Measurements from ENCODE around the gene MRPL51. TPM values are rescaled to one million over a fixed set of nuclear protein-coding genes. Genes with fewer than 3 reads are reported as not detected.

Gene MRPL51
- total RNA-seq, 1 experiment from 2014 or later, result 456 TPM

DNA sequence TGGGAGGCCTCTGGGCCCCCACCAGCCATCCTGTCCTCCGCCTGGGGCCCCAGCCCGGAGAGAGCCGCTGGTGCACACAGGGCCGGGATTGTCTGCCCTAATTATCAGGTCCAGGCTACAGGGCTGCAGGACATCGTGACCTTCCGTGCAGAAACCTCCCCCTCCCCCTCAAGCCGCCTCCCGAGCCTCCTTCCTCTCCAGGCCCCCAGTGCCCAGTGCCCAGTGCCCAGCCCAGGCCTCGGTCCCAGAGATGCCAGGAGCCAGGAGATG is 40.5 kb upstream of the MRPL51 start:
- H2AFZ ChIP-seq, result peak overlapping the region; percentile 77
- peak overlapping the region; percentile 83 for H3K27ac ChIP-seq
- peaks cover 53% of the 10 kb centered on the region for H3K36me3 ChIP-seq (ENCODE audit: low read depth)
- H3K79me2 ChIP-seq (ENCODE audit: low read depth), result peaks cover 67% of the 10 kb centered on the region
- no peaks in the 10 kb centered on the region for H3K27me3 ChIP-seq (ENCODE audit: insufficient read depth, low read depth)
- H3K4me3 ChIP-seq, result peak overlapping the region; percentile 97
- intact Hi-C loops (cut with micrococcal nuclease; ENCODE audit: unreplicated experiment), result loop anchor here (1.0 to 10.0 kb wide), 6 partner anchors 79 to 549 kb away; no protein-coding TSS in a partner anchor
- H4K20me1 ChIP-seq (ENCODE audit: insufficient read depth), result peaks cover 39% of the 10 kb centered on the region
- H3K9me3 ChIP-seq (ENCODE audit: insufficient read depth, low read depth), result no peaks in the 10 kb centered on the region
- H3K9me2 ChIP-seq (ENCODE audit: insufficient read depth), result no peaks in the 10 kb centered on the region
- POLR2A ChIA-PET (ENCODE audit: unreplicated experiment), result interaction anchor here (0.5 to 1.1 kb wide), 35 partner anchors 8 to 836 kb away, joined by 3 to 58 read pairs (median 12); partner anchors contain the start of genes LTBR, NOP2 and ZNF384
- no peak for DNase-seq
- CTCF ChIA-PET, result interaction anchor here (0.6 to 0.9 kb wide), 2 partner anchors 33 to 157 kb away, joined by 4 to 19 read pairs; no protein-coding TSS in a partner anchor
- H3F3A ChIP-seq (ENCODE audit: insufficient read depth, low read depth), result peaks cover 92% of the 10 kb centered on the region
- BruUV-seq (replicated peaks), result no TSS peak
- H3K4me1 ChIP-seq (replicated peaks; ENCODE audit: insufficient read depth), result peaks cover 59% of the 10 kb centered on the region
- TF ChIP-seq, protein P1, sequence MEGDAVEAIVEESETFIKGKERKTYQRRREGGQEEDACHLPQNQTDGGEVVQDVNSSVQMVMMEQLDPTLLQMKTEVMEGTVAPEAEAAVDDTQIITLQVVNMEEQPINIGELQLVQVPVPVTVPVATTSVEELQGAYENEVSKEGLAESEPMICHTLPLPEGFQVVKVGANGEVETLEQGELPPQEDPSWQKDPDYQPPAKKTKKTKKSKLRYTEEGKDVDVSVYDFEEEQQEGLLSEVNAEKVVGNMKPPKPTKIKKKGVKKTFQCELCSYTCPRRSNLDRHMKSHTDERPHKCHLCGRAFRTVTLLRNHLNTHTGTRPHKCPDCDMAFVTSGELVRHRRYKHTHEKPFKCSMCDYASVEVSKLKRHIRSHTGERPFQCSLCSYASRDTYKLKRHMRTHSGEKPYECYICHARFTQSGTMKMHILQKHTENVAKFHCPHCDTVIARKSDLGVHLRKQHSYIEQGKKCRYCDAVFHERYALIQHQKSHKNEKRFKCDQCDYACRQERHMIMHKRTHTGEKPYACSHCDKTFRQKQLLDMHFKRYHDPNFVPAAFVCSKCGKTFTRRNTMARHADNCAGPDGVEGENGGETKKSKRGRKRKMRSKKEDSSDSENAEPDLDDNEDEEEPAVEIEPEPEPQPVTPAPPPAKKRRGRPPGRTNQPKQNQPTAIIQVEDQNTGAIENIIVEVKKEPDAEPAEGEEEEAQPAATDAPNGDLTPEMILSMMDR (conservative IDR thresholded peaks at IDR 0.05), result no peak
- TF ChIP-seq EZH2 (IDR thresholded peaks at IDR 0.05; ENCODE audit: low read depth), result no peak
- H3K4me2 ChIP-seq, result peak overlapping the region; percentile 96

DNA sequence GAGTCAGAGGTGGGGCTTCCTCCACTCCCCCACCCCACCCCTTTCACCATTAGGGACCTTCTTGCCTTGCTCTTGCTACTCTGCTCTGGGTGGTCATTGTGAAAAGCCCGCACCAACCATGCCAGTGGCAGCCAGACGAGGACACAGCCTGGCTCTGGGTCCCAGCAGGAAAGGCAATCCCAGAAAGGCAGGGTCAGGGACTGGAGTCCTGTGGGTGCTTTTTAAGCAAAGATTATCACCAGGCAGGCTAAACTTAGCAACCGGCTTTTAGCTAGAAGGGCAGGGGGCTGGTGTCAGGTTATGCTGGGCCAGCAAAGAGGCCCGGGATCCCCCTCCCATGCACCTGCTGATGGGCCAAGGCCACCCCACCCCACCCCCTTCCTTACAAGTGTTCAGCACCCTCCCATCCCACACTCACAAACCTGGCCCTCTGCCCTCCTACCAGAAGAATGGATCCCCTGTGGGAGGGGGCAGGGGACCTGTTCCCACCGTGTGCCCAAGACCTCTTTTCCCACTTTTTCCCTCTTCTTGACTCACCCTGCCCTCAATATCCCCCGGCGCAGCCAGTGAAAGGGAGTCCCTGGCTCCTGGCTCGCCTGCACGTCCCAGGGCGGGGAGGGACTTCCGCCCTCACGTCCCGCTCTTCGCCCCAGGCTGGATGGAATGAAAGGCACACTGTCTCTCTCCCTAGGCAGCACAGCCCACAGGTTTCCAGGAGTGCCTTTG is 40.0 kb upstream of the MRPL51 start:
- Histone ChIP-seq H3K36me3 (ENCODE audit: low read depth) (peaks cover 52% of the 10 kb centered on the region), H3K4me2 (peak overlapping the region; percentile 96), H3F3A (ENCODE audit: insufficient read depth, low read depth) (peaks cover 92% of the 10 kb centered on the region), H3K27me3 (ENCODE audit: insufficient read depth, low read depth) (no peaks in the 10 kb centered on the region), H2AFZ (peak overlapping the region; percentile 77), H4K20me1 (ENCODE audit: insufficient read depth) (peaks cover 34% of the 10 kb centered on the region), H3K9me3 (ENCODE audit: insufficient read depth, low read depth) (no peaks in the 10 kb centered on the region), H3K4me3 (peak overlapping the region; percentile 97), H3K79me2 (ENCODE audit: low read depth) (peaks cover 67% of the 10 kb centered on the region), H3K9me2 (ENCODE audit: insufficient read depth) (no peaks in the 10 kb centered on the region), H3K27ac (peak overlapping the region; percentile 83), H3K4me1 (replicated peaks; ENCODE audit: insufficient read depth) (peaks cover 64% of the 10 kb centered on the region)
- BruUV-seq (replicated peaks), result no TSS peak
- intact Hi-C loops (cut with micrococcal nuclease; ENCODE audit: unreplicated experiment), result loop anchor here (1.0 to 10.0 kb wide), 9 partner anchors 7 to 548 kb away; partner anchors contain the start of gene MRPL51
- TF ChIP-seq, protein P1 (conservative IDR thresholded peaks at IDR 0.05), result no peak
- no peak for TF ChIP-seq EZH2 (IDR thresholded peaks at IDR 0.05; ENCODE audit: low read depth)
- POLR2A ChIA-PET (ENCODE audit: unreplicated experiment), result interaction anchor here (0.5 to 1.6 kb wide), 18 partner anchors 62 to 536 kb away, joined by 3 to 18 read pairs (median 4); partner anchors contain the start of genes LTBR, PTMS, VAMP1 and ZNF384
- CTCF ChIA-PET, result interaction anchor here (0.6 to 1.0 kb wide), 3 partner anchors 72 to 544 kb away, joined by 3 read pairs; no protein-coding TSS in a partner anchor
- peak; percentile 78 to 87 for DNase-seq

DNA sequence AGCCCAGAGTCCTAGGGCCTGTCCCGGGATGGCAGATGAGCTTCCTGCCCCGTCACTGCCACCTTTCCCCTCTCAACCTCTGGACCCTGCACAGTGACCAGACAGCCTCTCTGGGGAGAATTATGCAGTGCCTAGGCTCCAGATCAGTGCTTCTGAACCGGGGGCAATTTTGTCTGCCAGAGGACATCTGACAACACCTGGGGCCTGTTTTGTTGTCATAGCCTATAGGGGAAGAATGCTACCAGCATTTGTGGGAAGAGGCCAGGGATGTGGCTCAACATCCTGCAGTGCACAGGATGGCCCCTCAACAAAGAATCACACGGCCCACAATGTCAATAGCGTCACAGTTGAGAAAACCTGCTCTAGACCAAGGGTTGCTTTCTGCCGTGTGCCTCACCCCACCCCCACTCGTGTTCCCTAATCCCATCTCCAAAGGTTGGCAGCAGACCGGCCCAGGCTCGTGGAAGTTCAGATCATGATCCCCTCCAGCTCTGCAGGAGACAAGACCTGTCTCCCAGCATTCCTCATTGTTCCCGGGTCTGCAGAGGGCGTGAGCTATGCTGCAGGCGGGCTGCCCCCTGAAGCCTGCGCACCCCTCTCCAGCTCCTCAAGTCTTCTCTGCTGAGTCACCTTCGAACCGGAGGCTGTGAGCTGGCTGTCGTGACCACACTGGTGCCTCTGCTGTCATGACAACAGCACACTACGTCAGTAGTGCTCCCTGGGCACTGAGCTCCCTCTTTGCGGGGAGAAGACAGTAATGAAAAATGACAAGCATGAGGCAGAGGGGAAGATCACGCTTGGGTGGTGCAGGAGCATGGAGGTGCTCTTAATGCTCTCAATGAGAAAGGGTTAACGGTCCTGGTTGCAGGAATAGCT is 39.2 kb upstream of the MRPL51 start:
- H3K9me2 ChIP-seq (ENCODE audit: insufficient read depth), result no peaks in the 10 kb centered on the region
- intact Hi-C loops (cut with micrococcal nuclease; ENCODE audit: unreplicated experiment), result loop anchor here (1.0 to 10.0 kb wide), 7 partner anchors 8 to 547 kb away; partner anchors contain the start of gene MRPL51
- DNase-seq, result peak; percentile 96 to 98
- peaks cover 92% of the 10 kb centered on the region for H3F3A ChIP-seq (ENCODE audit: insufficient read depth, low read depth)
- H3K9me3 ChIP-seq (ENCODE audit: insufficient read depth, low read depth), result no peaks in the 10 kb centered on the region
- ChIA-PET CTCF (interaction anchor here (0.5 to 1.0 kb wide), 8 partner anchors 22 to 544 kb away, joined by 3 to 7 read pairs (median 3); partner anchors contain the start of gene SCNN1A), POLR2A (ENCODE audit: unreplicated experiment) (interaction anchor here (0.5 to 1.6 kb wide), 26 partner anchors 9 to 576 kb away, joined by 3 to 18 read pairs (median 4); partner anchors contain the start of genes LTBR, MRPL51, PTMS and VAMP1)
- H3K36me3 ChIP-seq (ENCODE audit: low read depth), result peaks cover 50% of the 10 kb centered on the region
- no peaks in the 10 kb centered on the region for H3K27me3 ChIP-seq (ENCODE audit: insufficient read depth, low read depth)
- no peak overlapping the region for H2AFZ ChIP-seq
- H3K4me2 ChIP-seq, result peak overlapping the region; percentile 96
- peaks cover 26% of the 10 kb centered on the region for H4K20me1 ChIP-seq (ENCODE audit: insufficient read depth)
- peak overlapping the region; percentile 83 for H3K27ac ChIP-seq
- BruUV-seq (replicated peaks), result TSS peak; percentile 49
- H3K4me3 ChIP-seq, result peak overlapping the region; percentile 97
- peaks cover 69% of the 10 kb centered on the region for H3K4me1 ChIP-seq (replicated peaks; ENCODE audit: insufficient read depth)
- H3K79me2 ChIP-seq (ENCODE audit: low read depth), result peaks cover 63% of the 10 kb centered on the region
- no peak for TF ChIP-seq EZH2 (IDR thresholded peaks at IDR 0.05; ENCODE audit: low read depth)
- TF ChIP-seq, protein P1 (conservative IDR thresholded peaks at IDR 0.05), result no peak; the same call in 1 of the 2 replicates

All from PC-9 (cell line).